ENCODE data around the gene NPLOC4. TPM values are rescaled to one million over a fixed set of nuclear protein-coding genes. Genes with fewer than 3 reads are reported as not detected.

NPLOC4 gene
- total and polyA plus RNA-seq, 2 donors from 2014 or later, result 41.5 to 86.4 TPM

GRCh38 chr17:81641825-81642489, 5.0 kb upstream of the NPLOC4 start:
- Histone ChIP-seq H3K9ac (ENCODE audit: low read length in 3 of 3) (no peak overlapping the region), H3K27ac (ENCODE audit: low read depth in 2 of 2, low read length in 2 of 2) (no peak overlapping the region), H3K9me3 (ENCODE audit: control insufficient read depth in 2 of 3, insufficient read depth in 1 of 3, low read length in 3 of 3) (no peaks in the 10 kb centered on the region), H3K36me3 (ENCODE audit: control insufficient read depth in 2 of 3, insufficient read depth in 3 of 3, low read length in 3 of 3) (peaks cover 2 to 3% (median 3%) of the 10 kb centered on the region in 3 donors), H3K4me3 (ENCODE audit: low read length in 3 of 3) (no peak overlapping the region), H3K27me3 (ENCODE audit: control insufficient read depth, insufficient read depth, low read length) (no peaks in the 10 kb centered on the region), H3K4me1 (ENCODE audit: control insufficient read depth in 2 of 3, insufficient read depth in 2 of 3, low read depth in 1 of 3, low read length in 3 of 3) (no peaks in the 10 kb centered on the region)
- intact Hi-C loops (cut with DNase I), result no loop called here
- FAIRE-seq (no peak), DNase-seq (peak in 1 of 5 donors; percentile 45)
- TF ChIP-seq, protein P1, sequence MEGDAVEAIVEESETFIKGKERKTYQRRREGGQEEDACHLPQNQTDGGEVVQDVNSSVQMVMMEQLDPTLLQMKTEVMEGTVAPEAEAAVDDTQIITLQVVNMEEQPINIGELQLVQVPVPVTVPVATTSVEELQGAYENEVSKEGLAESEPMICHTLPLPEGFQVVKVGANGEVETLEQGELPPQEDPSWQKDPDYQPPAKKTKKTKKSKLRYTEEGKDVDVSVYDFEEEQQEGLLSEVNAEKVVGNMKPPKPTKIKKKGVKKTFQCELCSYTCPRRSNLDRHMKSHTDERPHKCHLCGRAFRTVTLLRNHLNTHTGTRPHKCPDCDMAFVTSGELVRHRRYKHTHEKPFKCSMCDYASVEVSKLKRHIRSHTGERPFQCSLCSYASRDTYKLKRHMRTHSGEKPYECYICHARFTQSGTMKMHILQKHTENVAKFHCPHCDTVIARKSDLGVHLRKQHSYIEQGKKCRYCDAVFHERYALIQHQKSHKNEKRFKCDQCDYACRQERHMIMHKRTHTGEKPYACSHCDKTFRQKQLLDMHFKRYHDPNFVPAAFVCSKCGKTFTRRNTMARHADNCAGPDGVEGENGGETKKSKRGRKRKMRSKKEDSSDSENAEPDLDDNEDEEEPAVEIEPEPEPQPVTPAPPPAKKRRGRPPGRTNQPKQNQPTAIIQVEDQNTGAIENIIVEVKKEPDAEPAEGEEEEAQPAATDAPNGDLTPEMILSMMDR (IDR thresholded peaks at IDR 0.05; ENCODE audit: borderline replicate concordance, extremely low read depth, insufficient read depth), result no peak

DNA sequence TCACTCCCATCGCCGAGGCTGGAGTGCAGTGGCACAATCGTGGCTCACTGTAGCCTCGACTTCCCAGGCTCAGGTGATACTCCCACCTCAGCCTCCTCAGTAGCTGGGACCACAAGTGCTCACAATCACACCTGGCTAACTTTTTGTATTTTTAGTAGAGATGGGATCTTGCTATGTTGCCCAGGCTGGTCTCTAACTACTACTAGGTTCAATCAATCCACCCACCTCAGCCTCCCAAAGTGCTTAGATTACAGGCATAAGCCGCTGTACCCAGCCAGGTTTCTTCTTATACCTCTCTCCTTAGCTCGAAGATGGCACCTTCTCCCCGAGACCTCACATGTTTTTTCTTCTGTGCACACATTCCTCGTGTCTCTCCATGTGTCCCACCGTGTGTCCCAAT, 3.1 kb upstream of the NPLOC4 start:
- Histone ChIP-seq H3K4me1 (ENCODE audit: control insufficient read depth in 2 of 3, insufficient read depth in 2 of 3, low read depth in 1 of 3, low read length in 3 of 3) (peaks cover 0 to 9% (median 4%) of the 10 kb centered on the region in 3 donors), H3K4me3 (ENCODE audit: low read length in 3 of 3) (no peak overlapping the region), H3K9me3 (ENCODE audit: control insufficient read depth in 2 of 3, insufficient read depth in 1 of 3, low read length in 3 of 3) (no peaks in the 10 kb centered on the region), H3K9ac (ENCODE audit: low read length in 3 of 3) (no peak overlapping the region), H3K27ac (ENCODE audit: low read depth in 2 of 2, low read length in 2 of 2) (no peak overlapping the region), H3K27me3 (ENCODE audit: control insufficient read depth, insufficient read depth, low read length) (no peaks in the 10 kb centered on the region), H3K36me3 (ENCODE audit: control insufficient read depth in 2 of 3, insufficient read depth in 3 of 3, low read length in 3 of 3) (no peaks in the 10 kb centered on the region)
- TF ChIP-seq, protein P1 (IDR thresholded peaks at IDR 0.05; ENCODE audit: borderline replicate concordance, extremely low read depth, insufficient read depth), result no peak
- FAIRE-seq (no peak), DNase-seq (peak in 1 of 5 donors; percentile 28)
- intact Hi-C loops (cut with DNase I), result no loop called here

GRCh38 chr17:81638683-81639082, 1.8 kb upstream of the NPLOC4 start:
- Histone ChIP-seq H3K9me3 (ENCODE audit: control insufficient read depth in 2 of 3, insufficient read depth in 1 of 3, low read length in 3 of 3) (no peaks in the 10 kb centered on the region), H3K36me3 (ENCODE audit: control insufficient read depth in 2 of 3, insufficient read depth in 3 of 3, low read length in 3 of 3) (no peaks in the 10 kb centered on the region), H3K9ac (ENCODE audit: low read length in 3 of 3) (no peak overlapping the region), H3K27ac (ENCODE audit: low read depth in 2 of 2, low read length in 2 of 2) (no peak overlapping the region), H3K27me3 (ENCODE audit: control insufficient read depth, insufficient read depth, low read length) (no peaks in the 10 kb centered on the region), H3K4me3 (ENCODE audit: low read length in 3 of 3) (no peak overlapping the region), H3K4me1 (ENCODE audit: control insufficient read depth in 2 of 3, insufficient read depth in 2 of 3, low read depth in 1 of 3, low read length in 3 of 3) (peaks cover 0 to 9% (median 4%) of the 10 kb centered on the region in 3 donors)
- intact Hi-C loops (cut with DNase I), result no loop called here
- TF ChIP-seq, protein P1 (IDR thresholded peaks at IDR 0.05; ENCODE audit: borderline replicate concordance, extremely low read depth, insufficient read depth), result no peak
- no peak for DNase-seq
- no peak for FAIRE-seq
